NCI-H187 treated with DMSO at 0.1 percent for 48 hours (cell line): ENCODE data around the gene ZMIZ1.

Source experiments
- DNase-seq: peaks from one replicate; lab custom pipeline; 2025; lab: John Stamatoyannopoulos, UW

The ZMIZ1 gene

DNA sequence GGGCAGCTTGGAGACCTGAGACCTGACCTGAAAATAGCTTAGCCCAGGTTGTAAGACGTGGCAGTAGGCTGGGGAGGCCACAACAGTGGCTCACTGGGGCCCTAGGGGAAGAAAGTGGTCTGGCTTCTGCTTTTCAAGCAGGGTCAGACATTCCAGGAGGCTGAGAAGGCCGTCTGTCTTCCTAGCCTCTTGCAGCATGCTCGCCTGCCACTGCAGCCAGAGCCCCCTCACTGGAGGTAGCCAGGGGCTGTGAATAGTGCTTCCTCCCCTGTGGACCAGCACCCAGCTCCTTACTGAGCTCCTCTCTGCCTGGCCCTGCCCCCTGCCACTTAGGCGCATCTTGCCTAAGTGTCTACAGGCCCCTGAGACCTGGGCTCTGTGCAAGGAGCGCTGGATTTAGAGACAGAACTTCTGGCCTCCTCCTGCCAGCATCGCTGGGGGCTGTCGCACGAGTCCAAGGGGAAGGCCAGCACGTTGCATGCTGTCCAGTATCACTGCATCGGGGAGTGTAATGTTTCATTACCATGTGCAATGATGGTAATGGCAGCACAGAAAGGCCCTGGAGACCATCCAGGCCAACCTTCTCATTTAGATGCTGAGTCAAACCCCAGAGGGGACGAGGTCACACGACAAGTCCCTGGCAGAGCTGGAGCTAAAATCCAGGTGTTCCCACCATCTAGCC is 12.7 kb downstream of the ZMIZ1 start:
- no peak for DNase-seq

DNA sequence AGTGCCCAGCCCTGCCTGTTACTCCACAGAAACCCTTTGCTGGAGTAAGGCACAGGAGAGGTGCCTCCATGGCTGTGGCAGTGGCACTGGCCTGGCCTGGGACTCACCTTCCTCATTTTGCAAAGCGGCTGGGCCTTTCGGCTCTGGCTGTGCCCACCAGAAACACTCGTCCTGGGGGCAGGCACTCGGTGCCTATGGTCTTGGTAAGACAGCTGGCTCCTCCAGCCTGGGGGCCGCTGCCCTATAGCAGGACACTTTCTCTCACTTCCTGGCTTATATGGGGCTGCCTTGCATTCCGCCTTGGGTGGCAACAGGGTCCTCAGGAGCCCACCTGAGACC is 13.2 kb downstream of the ZMIZ1 start:
- no peak for DNase-seq

DNA sequence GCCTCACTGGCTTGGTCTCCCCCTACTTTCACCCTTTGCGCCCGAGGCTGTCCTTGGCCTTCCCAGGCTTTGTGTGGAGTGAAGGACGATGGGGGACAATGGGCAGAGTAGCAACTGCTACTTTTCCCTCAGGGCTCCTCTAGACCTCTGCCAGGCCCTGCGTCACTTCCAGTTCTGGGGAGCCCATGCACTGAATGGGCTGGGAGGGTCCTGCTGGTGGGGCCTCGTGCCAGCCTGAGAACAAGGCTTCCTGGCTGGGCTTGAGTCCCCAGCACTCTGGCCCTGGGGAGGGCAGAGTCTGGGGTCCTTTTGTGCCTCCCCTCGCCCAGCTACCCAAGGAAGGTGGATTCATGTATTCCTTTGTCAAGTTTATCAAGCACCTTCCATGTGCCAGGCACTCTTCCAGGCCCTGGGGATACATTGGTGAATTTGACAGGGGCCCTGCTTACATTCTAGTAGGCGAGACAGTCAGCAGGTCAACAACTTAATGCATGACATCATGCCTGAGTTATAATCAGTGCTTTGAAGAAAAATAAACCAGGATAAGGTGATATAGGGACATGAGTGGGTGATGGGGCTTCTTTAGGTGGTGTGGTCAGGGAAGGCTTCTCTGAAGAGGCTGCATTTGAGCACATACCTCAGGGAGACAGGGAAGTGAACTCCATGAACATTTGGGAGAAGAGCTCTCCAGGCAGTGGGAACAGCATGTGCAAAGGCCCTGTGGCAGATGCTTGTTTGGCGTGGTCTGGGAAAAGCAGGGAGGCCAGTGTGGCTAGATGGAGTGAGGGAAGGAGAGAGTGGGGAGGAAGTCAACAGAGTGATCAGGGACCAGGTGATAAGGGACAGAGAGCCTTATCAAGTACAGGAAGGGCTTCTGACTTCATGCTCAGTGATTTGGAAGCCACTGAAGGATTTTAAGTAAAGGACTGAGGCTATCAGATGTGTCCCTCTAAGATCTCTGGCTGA is 14.1 kb downstream of the ZMIZ1 start:
- DNase-seq = no peak

DNA sequence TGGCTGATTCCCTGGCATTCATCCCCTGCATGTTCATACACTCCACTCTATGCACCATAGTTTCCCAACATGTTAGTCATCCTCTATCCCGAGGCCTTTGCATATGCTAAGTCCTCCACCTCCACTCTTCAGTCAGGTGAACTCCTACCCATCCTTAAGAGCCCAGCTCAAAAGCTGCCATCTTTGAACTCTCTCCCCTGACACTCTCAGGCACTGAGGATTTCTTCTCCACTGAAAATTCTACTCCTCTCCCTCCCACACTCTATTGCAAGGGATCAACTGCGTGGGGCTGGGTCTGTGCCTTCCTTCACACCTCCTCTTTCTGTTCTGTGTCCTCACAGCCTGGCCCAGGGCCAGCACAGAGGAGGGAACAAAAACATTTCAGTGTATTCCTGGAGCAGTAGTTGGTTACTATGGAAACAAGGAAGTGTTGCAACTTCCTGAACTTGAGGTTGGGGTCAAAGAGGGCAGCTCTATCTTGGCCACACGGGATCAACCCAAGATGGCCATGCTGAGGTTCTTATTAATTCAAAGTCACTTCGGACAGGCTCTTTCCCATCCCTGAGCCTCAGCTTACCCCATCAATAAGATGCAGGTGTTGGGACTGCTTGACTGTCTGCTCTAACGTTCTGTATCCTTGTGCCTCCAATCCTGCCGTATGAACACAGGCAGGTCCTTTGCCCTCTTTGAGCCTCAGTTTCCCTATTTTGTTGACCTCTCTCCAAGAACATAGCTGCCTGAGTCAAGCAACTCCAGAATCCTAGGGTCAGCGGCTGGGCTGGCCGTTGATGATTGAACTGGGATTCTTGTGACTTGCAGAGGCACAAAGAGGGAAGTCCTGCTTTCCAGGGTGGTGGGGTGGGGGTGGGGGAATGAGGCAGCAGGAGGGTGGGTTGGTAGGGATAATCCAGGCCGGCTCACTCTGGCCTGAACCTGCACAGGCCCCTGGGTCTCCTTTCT is 15.5 kb downstream of the ZMIZ1 start:
- DNase-seq = no peak

DNA sequence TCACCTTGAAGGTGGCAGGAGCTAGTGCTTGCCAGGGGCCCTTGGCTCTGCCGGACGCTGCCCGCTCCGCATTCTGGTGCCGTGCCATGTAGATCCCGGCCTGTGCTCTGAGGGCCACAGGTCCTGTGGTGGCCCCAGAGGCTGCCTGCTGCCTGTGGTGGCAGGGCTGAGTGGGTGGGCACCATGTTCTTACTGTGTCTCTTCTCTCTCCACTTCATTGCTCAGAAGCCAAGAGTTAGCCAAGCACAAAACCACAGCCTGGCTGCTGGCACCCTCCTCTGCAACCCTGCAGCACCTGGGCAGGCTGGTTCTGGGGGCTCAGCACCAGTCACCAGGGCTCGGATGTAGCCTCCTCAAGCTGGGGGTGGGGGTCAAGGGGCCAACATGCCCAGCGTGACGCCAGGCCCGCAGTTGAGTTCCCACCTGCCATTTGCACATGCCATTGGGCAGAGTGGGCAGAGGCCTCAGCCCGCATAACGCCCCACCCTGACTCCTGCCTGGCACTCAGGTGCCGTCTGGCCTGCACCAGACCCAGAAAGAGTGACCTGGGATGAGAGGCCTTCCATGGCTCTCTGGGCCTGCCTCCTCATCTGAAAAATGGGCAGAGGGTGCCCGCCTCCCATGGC is 16.3 kb downstream of the ZMIZ1 start:
- DNase-seq = no peak

DNA sequence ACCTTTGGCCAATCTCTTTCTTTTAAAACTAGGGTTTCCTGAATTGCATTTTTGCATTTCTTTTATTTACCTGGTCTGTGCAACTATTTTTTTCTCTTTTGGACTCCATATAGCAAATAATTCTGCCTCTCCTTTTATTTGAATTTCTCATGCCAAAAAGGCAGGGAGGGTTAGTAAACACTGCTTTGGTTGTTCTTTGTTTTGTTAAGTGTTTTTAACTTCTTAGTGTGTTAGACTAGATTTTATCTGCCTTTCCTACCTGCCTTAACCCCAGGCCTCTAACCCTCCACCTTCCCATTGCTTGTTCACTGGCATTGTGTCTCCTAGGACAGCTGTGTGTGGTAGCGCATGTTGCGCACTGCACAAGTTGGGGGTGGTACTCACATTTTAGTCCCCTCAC is 18.1 kb downstream of the ZMIZ1 start:
- DNase-seq = no peak

DNA sequence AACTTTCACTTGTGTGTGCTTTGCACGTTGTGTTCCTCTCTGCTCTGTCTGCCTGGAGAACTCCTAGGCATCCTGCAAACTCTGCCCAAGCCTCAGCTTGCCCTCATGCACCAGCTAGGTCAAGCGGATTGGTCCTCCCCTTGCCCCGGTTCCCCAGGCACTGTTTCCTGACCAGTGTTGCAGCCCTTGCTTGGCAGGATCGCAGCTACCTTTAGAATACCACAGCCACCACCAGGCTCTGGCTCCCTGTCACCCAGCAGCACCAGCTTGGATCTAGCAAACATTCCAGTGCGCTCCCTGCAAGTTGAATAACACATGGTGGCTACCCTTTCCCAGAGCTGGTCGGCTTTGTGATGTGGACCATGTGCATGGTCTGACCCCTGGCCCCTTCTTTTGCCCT is 19.0 kb downstream of the ZMIZ1 start:
- DNase-seq = no peak

DNA sequence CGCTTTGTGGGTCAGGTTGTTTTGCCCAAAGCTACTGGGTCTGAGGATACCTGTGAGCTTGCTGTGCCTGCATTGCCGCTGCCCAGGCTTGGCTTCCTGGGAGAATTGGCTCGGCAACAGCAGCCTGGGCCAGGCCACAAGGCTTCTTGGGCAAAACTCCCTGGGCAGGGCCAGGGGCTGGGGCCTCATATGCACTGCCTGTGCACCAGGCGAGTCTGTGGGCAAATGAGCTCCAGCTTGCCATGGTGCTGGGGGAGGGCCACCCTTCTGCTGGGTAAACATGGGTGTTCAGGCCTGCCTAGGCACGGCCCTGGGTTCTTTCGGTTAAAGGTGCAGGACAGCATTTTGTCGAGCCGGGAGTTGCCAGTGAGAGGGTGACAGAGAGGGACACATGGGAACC is 19.4 kb downstream of the ZMIZ1 start:
- no peak for DNase-seq

DNA sequence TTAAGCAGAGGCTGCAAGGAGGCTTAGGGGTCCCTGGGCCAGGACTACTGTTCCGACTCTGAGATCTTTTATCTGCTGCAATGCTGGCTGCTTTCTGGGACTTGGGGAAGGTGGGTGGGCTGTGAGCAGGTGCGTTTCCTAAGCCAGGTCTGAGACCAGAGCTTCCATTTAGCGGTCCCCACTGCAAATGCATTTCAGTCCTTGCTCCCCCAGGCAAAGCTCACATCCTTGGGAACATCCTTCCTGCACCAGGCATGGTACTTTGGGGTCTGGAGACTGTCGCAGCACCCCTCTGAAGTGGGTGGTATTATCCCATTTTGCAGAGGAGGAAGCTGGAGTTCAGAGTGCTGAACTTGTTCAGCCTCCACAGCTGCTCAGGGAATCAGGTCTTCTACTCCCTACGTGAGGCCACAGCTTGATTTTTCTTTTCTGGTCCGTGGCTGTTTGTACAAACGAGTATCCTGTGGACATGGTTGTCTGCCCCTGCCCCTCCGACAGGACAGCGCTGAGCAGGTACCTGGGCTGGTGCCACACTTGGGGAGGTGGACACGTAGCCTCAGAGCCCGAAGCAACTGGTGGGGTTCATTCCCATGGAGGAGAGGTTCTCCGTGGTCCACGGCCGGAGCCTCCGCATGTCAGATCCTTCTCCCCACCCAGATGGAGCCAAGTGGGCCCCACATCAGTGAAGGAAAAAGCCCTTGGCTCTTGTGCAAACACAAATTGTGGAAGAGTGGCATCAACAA is 20.0 kb downstream of the ZMIZ1 start:
- DNase-seq = no peak

DNA sequence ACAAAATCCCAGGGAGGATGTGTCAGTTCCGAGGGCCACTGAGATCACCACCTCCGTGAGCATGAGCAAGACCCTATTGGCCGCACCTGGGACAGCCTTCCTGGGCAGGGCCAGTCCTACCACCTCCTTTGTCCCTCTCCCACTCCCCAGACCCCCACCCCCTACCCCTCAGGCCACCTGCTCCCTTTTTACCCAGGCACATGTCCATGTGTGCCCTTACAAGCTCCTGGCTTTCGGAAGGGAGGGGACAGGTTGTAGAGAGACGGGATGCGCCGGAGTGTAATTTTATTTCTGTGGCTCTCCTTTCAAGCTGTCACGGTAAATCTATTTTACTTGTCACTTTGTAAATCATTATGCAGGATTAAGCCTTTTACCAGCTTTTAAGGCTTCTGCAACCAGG is 20.9 kb downstream of the ZMIZ1 start:
- no peak for DNase-seq

DNA sequence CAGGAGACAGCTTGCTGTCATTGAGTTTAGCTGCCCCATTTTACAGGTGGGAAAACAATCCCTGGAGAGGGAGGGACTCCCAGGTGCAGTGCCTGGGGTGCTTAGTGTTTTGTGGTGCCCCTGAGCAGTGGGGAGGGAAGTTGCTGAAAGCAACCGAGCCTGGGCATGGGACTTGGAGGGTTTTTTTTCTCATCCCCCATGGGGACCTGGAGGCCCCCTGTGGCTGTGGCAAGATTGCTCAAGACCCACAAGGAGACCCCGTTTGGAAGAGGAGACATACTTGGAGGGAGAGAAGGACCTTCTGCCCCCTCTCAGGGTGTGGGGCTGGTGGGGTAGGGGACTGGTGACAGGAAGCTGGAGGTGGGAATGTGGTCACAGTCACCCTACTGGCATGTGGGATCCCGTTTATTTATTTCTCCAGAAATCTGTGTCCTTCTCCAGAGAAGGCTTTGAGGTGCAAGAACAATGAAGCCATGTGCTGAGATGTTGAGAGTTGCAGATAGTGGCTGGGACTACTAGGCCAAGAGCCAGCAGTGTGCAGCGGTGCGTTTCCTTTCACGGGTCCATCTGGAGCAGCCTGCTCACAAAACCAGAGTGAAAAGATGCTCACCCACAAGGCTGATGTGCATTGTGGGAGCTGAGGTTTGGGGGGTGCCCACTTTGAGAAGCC is 21.5 kb downstream of the ZMIZ1 start:
- DNase-seq = no peak

DNA sequence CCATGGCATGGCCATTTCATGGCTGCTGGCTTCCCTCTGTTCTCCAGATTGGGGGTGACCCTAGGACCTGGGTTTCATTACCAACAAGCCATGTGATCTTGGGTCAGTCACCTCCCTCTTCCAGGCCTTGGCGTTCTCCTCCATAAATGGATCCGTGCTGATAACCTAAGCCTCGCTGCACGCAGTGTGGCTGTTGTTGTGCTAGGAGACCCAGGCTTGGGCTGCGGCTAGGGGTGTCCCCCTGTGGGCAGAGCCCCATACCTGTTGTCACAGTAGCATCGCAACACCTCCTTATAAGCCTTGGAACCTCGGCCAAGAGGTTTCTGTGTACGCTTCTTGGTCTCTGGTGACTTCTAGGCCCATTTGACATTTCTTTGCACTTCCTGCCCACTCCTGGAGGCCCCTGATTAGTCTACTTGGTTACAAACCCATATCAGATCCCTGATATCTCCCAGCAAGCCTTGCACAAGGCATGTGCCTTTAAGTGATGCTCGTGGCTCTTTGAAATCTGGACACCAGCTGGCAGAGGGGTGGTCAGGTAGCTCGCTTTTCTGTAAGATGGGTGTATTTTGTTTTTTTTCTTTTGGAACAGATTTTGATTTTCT is 23.6 kb downstream of the ZMIZ1 start:
- no peak for DNase-seq

DNA sequence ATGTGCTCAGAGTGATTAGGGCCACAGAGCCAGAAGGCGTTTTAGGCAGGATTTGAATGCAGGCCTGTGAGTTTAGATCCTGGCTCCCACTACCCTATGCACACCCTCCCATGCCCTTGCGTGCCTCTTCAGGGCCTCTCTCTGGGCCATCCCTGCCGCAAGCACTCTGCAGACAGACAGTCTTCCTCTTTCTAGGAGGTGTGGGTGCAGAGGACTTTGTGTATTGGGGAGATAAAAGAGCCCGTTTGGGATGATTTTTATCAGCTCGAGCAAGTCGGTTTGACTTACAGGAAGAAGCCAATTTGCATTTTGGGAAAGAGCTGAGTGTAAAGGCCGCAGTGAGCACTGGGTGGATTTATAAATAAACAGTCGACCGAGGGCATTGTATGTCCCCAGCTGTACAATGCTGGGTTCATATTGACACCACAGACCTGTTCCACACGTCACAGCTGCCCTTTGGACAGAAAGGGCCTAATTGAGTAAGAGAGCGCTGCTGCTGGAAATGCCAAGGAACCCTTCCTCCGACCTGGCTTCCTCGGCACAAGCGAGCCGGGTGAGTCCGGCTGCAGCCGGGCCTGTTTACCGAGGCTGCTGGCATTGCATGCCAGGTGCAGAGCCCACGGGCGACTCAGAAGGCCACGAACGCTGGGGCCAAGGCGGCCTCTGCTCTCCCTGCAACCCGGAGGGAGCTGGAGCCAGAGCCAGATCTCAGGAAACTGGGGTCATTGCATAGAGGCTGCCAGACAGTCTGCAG is 25.1 kb downstream of the ZMIZ1 start:
- no peak for DNase-seq

DNA sequence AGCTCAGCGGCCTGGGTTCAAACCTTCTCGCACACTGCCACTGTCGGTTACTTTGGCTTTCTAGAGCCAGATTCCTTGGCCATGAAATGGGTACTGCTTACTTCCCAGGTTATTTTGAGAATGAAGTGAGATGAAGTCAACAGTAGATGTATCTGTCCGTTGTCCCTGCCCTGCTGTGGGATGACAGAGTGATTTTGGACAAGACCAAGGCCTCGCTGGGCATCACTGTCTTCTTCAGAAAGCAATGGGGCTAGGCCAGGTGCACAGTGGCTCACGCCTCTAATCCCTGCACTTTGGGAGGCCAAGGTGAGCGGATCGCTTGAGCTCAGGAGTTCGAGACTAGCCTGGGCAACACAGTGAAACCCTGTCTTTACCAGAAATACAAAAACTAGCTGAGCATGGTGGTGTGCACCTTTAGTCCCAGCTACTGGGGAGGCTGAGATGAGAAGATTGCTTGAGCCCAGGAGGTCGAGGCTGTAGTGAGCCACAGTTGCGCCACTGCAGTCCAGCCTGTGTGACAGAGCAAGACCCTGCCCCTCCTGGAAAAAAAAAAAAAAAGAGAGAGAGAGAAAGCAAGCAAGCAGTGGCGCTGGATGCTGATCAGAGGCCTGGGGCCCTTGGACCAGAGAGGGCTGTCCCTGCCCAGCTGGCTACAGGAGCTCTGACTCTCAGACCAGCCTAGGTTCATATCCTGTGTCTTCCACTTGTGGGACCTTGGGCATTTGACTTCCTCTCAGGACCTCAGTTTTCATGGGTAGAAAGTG is 25.8 kb downstream of the ZMIZ1 start:
- DNase-seq = no peak

DNA sequence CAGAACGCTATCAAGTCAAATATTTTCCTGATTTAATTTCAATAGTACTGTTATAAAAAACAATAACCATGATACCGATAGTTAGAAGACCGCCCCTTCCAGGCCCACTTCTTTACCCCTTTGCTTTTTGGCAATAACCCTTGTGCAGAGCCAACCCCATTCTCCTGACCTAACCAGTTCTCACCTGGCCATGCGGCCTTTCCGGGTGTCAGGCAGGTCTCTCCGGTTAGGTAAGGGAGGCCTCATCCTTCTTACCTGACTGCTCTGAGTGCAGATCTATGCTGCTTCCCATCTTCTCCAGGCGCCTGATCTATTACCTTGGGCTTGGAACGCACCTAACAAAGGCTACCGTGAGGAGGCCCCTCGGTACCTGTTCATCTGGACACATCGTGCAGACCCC is 26.6 kb downstream of the ZMIZ1 start:
- no peak for DNase-seq

DNA sequence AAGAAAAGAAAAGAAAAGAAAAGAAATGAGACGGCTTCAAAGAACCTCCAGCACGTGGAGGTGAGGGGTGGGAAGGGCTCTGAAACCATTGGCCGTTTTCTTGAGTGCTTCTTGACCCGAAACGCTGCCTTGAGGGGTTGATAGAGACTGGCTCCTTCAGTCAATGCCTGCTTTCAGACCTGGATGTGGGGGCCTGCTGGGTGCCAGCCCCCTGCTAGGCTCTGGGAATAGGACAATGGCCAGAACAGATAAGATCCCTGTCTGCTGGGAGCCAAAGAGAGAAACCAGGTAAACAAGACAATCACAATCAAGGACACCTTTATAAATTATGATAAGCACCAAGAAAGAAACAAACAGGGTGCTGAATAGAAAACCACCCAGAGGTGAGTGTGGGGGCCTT is 27.7 kb downstream of the ZMIZ1 start:
- no peak for DNase-seq

DNA sequence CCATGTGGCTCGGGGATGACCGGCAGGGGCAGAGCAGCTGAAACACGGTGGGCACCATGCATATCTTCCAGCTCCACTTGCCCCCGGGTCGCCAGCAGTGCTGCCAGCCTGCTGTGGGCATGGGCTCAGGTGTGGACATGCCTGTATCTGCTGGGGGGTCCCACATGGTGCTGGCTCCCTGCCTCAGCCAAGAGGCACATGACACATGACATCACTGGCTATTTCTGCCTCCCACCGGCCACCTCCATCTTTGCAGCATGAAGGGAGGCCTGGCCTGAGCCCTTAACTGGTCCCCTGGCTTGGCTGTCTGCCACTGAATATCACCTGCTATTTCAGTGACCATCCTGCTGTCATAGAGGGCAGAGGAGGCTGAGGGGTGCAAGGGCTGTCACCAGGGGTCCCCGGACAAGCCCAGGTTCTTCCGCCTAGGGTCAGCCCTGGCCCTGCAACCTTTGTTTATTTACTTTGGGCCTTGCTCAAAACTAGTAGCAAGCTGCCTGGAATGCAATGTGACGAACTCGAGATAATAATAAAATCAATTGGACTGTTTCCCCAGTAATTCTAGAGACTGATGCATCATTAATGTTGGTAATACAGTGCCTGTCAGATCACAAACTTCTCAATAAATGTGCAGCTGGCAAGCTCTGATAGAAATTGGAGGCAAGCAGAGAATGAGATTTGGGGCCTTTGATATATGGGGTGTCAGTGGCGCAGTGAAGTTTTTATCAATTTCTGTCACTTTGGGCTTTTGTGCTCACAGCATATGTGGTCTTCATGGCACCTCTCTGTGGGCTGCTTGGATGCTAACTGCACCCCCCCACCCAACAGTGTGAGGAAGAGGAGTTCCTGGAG is 28.5 kb downstream of the ZMIZ1 start:
- DNase-seq = no peak

DNA sequence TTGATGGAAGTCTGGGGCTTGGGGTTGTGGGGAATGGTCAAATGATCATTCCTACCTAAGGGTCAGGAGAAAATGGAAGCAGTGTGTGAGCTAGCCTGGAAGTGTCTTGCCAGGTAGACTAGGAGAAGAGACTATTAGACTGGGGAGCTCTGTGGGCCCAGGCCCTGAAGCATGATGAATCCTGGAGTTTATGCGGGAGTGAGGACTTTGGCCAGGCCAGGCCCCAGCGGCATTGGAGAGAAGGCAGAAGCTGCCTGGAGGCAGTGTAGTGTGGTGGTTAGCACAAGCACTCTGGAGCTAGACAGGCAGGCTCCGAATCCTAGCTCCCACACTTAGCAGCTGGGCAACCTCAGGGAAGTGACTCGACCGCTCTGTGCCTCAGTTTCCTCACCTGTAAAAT is 29.3 kb downstream of the ZMIZ1 start:
- no peak for DNase-seq
